GM18858 (cell line): ENCODE measurements around the gene DRICH1.
"Not testable (repeated sequence)": the region's sequence is repeated elsewhere in the genome, so short reads cannot be mapped to it uniquely, and the experiment has no call there.

Experiments used
- ATAC-seq: cut with Tn5 transposase; IDR thresholded peaks from one replicate; pipeline ENCODE4 v1.9.1; 2021; ENCODE audit not compliant: unreplicated experiment

DRICH1 gene, protein sequence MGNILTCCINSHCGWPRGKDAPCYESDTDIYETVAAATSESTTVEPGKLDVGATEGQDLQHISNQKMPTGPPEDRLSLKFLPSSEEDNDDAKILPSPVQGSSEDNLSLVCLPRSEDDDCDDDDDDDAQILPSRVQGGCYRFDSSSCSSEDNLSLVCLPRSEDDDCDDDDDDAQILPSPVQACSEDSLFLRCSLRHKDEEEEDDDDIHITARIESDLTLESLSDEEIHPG

DNA sequence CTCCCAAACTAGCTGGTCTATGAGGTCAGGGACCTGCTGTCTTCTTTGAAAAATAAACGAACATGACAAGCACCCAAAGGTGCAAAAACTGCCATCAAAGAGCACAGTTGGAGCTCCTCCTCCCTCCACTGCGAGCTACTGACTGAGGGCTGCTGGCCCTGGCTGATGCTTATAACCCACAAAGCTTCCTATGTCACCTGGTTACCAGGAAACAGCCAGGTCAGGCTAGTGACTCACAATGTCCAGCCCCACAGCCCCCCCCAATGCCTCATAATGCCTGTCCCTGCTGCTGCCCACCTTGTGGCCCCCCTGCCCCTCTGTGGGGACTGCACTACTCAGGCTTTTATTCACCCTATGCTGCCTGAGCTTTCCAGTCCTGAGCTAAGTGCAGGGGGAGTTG lies at the start of gene DRICH1:
DRICH1 (minus strand) TSS at position 144 of the 400 bp plus-strand sequence. CDS start 298 bp downstream, outside the sequence.
- ATAC-seq = no peak

DNA sequence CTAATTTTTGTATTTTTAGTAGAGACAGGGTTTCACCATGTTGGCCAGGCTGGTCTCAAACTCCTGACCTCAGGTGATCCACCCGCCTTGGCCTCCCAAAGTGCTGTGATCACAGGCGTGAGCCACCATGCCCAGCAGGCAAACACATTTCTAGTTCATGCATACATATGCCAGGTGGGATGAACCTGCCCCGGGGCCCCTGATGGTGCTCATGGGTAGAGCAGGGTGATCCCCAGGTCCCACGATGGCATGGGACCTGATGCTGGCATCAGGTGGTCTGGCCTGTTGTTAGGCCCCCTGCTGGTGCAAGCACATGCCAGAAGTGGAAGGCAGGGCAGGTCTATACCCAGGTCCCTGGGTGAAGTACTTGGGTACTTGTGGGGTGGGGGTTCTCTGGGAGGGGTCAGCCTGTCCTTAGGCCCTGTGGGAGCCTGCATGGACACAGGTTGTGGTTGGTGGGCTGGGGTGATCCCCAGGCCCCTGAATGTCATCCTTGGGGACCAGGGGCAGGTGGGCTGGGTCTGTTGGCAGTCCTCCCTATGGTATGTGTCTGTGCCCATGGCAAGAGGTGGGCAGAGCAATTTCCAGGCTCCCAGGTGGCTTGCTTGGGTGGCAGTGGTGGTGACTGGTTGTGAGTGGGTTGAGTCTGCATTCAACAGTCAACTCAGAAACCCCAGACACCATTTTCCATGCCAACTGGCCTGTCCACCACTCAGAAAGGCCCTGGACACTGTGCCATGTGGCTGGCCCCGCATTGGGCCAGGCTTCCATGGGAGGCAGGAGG lies 49.1 kb upstream of the DRICH1 start:
- no peak for ATAC-seq

DNA sequence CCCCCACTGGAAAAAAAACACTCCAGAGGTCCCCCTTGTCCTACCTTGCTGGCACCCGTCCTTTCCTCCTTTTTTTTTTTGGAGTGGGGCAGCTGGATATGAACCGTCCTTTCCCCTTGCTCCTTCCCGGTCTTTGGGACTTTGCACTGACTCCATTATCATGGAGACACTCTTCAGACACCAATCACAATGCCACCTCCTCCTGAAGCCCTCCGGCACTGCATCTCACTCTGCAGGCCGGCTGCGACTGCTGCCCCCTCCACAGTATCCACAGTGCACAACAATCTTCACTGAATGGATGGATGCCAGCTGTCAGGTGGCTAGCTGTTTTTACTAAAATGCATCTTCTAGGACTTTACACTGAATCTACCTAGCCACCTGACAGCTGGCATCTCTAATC lies 46.0 kb upstream of the DRICH1 start:
- no peak for ATAC-seq

DNA sequence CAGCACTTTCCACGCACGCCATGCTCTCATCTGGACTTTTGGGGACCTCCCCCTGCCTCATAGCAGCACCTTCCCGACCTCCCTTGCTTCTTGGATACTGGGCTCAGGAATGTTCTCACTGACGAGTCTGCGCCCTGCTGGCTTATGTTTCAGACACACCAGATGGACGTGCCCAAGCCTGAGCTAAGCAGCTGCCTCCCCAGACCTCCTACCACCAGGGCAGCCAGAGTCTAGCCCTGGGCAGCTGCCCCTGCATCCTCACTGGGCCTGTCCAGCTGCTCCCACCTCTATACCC lies 45.5 kb upstream of the DRICH1 start:
- ATAC-seq = no peak

DNA sequence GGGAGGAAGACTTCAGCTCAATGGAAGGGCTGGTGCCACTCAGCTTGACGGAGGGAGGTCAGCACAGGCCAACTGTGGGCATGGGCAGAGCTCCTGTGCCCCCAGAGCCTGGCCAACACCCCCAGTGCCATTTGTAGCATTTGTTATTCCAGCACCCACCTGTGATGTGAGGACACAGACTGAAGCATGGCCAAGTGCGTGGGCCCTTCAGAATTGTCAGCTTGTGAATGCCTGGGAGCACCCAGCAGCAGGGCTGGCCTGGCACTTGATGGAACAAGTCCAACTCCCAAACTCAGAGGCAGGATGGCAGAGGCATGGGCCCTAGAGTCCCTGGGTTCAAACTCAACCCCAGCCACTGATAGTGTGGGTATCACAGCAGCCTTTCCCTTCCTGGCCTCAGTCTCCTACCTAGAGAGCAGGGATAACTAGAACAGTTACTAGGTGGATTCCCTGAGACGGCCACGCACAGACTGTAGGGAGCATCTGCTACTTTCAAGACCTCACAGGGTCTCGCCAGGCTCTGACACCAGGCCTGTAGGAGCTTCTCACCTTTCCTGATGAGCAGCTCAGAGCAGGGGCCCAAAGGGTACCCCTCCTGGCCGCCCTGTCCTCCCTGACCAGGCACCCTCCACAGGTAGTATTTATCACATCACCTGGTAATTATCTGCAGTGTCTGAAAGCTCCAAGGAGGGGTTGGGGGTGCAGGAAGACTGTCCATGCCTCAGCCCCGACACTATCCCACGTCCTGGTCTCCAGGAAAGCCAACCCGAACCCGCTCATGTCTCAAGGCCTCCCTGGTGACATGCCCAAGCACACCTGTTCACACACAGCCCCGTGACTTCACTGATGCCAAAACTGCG lies 45.0 kb upstream of the DRICH1 start:
- not testable (repeated sequence) for ATAC-seq

DNA sequence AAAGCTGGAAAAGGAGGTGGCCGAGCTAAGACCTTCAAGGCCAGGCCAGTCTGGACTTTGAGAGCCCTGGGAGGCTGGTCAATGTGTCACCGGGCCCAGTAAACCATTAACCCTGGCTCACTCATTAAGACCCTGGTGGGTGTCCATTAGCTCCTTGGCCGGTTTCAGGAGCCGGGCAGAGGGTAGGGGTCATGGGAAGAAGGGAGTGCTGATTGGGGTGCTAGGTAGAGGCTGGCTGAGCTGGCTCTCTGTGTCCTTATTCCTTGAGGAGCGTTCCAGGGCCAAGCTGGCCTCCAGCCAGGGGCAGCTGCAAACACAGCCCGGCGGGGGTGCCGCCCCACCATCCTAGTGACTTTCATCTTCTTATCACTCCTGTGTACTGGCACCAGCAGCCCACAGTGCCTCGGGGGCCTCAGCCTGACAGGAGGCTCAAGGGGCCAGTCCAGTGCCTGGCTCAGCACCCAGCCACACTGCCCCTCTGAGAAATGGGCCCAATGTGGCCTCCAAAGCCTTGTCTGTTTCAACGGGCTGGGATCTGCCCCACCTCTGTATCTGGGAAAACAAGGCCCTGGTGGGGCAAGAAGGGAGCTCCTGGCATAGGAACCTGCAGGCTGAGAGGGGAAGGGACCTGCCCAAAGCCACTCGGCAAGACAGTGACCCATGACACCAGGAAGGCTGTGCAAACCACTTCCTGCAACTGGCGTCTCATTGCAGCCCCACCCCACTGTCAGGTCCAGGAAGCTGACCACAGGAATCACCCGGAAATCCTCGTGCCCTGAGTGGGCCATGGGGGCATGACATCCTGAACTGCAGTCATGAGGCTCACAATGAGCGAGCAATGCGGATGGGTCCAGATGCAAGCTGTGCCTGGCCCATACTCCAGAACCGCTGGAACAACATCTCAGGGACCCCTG lies 43.6 kb upstream of the DRICH1 start:
- ATAC-seq = no peak

DNA sequence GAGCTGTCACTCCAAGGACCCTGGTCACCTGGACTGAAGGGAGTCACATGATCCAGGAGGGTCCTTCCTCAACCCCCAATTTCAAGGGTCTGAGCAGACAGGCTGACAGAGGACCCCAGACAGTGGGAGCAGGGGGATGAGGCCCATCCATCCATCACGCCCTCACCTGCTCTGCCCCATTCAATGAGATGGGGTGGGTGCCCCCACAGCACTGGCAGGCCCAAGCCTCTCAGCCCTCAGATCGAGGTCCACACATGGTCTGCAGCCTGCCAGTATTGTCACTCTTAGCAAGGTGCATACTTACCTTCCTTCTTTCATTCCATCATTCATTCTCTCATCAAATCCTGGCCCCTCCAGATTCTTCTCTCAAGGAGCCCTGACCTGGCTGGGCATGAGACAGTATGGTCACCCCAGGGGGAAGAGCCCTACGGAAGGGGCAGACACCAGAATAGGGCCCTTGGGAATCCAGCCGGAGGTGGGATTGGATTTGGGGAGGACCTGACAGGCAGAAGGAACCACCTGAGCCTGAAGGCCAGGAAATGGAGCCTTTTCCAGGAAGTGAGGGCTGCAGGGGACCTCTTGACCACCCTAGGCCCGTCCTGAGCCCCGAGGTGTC lies 42.9 kb upstream of the DRICH1 start:
- ATAC-seq = not testable (repeated sequence)

DNA sequence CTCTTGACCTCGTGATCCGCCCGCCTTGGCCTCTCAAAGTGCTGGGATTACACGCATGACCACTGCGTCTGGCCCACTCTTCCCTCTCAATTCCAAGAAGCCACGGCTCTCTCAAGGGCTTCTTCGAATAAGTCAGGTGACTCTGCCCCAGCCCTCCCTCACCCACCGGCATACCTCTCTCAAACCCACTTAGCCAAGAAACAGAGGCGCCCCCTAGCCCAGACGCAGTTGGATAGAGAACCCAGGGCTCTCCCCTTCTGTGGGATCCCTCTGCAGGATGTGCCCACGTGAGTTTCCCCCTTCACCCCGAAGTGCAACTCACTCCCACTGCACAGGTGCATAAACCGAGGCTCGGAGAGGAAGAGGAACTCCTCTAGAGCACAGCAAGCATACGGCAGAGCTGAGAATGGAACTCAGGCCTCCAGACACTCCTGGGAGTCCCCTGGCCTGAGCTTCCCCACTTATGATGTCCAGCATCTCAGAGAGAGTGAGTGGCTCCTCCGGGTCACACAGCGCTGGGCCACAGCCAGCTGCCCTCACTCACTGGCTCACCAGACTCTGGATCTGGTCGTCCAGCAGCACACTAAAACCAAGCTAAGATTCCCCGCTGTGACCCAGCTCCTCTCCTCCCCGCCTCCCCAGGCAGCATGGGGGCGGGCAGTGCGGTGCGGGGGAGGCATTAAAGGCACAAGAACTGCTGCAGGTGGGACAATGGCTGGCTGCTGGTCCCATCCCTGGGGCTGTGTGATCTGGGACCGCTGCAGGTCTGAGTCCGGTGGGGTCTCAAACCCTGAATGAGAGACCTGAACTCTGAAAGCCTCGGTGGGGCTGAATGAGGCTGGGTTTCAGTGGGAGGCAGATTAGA lies 41.9 kb upstream of the DRICH1 start:
- no peak for ATAC-seq

DNA sequence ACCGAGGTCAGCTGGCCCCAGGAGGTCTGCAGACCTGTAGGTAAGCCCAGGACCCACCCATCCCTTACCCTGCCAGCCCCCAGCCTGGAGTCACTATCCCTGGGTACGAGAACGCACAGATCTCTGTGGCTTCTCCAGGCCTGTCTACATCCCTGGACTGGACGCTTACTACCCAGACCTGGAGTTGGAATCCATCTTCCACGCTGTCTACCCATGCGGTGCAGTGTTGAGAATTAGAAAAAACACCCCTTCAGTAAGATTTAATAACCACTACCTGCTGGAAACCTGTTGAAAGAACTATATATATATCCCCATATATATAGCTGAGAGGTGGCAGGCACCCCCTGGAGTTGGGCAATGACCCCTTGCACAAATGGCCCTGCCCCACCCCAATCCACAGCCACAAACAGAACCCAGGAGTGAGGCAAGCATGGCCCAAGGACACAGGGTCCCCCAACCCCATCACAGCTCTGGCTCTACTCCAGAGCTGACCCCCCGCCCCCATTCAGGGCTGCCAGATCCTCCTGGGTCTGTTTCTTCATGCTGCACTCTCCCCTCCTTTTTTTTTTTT lies 41.0 kb upstream of the DRICH1 start:
- ATAC-seq = no peak

DNA sequence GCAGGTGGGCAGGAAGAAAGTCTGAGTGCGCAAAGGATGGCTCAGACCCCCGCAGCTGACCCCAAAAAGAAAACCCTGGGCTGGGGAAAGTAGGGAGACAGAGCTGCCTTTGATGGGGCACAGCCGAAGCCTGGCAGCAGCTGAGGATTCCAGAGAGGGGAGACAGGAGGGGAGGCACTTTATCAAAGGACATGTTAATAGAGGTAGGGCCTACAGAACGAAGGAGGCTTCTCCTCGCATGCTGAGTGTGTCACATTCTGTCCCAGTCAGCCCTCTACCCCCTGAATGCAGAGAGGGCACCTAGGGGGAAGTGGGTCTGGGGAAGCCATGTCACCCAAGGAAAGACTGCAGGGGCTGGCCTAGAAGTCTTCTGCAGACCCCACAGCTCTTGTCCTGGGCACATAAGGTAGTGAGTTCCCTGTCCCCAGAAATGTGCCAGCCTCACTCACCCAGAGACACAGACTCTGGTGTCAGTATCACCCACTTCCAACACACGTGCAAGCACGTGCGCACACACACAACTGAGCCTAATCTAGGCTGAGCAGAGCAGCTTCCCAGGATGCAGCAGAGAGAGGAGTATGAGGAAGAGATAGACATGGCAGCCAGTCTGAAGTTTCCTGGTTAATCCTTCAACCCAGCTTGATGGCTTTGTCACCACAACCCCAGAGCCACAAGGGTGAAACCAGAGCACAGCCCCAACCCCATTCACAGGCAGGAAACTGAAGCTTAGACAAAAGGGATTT lies 40.4 kb upstream of the DRICH1 start:
- not testable (repeated sequence) for ATAC-seq

DNA sequence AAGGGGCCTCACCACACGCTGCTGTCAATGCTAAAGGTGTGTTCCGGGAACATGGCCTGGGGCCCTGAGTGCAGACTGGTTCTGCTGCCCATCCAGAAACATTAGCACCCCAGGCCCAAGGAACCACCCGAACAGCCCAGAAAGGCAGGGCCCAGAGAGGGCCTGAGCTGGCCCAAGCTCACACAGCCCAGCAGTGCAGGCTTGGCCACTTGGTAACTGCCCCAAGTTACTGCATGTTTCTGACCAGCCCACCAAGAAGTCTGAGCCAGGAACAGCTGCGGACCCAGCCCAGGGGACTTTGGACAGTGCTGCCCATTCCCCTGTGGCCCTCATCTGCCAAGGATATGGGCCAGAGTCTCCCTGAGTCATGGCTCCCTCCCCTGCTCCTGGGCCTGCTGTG lies 39.3 kb upstream of the DRICH1 start:
- ATAC-seq = not testable (repeated sequence)

DNA sequence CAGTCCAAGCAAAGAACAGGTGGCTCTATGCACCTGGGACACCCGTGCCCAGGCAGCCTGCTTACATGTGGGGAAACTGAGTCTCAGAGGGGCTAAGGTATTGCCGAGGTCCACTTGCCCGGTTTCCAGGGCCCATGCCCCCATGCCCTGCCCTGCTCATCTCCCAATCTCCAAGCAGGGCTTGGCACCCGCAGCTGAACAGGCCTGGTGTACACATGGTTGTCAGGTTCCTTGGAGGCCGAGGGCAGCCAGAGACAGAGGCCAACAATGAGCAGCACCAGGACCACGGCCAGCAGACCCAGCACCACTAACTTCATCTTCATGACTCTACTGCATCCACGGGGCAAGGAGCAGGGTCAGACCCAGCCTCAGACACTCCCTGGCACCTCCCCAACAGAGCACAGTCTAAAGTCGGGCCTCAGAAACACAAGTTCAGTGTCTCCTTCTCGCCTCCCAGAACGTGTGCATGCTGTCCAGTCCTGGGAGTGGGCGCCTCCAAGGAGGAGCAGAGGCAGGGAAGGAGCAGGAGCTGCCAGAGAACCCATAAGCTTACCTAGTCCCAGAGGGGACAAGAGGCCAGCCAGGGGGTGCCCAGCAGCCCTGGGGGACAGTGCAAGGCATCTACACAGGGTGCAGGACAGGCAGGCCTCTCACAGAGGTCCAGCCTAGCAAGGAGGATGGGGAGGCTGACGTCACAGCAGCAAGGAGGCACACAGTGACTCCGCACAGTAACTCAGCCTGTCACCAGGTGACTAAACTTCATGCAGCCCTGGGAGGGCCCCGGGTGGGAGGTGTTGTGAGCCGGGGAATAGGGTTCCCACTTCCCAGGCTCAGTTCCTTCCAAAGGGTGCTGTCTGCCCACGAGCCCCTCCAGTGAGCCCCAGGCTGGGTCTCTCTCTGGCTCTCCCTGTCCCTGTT lies 38.5 kb upstream of the DRICH1 start:
- no peak for ATAC-seq

DNA sequence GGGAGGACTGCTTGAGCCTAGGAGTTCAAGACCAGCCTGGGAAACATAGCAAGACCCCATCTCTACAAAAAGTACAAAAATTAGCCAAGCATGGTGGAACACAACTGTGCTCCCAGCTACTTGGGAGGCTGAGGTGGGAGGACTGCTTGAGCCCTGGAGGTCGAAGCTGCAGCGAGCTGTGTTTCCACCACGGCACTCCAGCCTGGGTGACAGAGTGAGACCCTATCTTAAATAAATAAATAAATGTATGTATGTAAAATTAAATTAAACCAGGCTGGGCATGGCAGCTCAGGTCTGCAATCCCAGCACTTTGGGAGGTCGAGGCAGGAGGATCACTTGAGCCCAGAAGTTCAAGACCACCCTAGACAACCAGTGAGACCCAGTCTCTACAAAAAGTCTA lies 28.3 kb upstream of the DRICH1 start:
- ATAC-seq = not testable (repeated sequence)

DNA sequence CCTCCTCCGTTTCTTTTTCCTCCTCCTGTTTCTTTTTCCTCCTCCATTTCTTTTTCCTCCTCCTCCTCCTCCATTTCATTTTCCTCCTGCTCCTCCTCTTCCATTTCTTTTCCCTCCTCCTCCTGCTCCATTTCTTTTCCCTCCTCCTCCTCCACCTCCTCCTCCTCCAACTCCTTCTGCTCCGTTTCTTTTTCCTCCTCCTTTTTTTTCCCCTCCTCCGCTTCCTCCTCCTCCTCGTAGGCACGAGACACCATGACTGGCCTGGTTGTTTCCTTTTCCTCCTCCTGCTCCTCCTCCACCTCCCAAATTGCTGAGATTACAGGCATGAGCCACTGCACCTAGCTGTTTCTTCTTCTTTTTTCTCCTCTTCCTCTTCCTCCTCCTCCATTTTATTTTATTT lies 25.6 kb upstream of the DRICH1 start:
- ATAC-seq = no peak

DNA sequence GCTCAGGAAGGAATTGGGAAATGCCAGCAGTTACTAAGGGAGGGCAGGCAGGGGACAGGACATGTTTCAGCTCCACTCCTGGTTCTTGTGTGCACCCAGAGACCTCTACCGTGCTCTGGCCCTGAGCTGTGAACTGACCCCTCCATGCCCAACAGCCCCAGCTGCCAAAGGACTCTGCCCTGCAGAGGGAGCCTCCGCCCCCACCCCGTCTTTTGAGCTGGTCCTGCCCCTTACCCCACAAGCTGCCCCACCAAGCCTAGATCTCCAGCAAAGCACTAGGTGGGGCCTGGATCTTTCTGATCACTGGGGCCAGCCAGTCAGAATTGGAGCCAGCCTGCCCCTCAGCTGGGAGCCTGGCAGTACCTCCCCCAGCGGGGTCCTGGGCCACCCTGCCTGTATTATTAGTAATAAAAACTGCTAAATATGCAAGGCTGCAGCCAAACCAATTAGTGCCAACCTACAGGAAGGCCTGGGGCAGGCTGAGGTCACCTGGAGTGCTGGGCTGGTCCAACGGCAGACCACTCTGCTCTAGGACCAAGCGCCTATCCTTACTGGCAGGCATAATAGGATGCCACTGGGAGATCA lies 23.9 kb upstream of the DRICH1 start:
- no peak for ATAC-seq

DNA sequence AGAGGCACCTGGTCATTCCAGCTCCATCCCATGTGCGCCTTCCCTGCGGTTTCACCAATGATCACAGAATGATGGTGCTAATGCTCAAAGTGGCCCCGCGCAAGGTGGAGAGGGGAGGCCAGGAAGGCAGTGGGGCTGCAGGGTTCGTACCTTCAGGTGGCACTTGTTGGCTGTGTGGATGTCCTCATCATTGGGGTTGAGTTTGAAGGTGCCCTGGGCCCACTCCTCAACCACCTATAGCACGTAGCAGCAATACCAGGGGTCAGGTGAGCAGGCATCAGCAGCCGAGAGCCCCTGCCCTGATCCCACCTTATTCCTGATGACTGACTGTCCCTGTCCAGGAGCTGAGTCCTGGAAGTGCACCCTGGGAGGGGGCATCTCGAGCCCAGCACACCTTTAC lies 20.6 kb upstream of the DRICH1 start:
- no peak for ATAC-seq

DNA sequence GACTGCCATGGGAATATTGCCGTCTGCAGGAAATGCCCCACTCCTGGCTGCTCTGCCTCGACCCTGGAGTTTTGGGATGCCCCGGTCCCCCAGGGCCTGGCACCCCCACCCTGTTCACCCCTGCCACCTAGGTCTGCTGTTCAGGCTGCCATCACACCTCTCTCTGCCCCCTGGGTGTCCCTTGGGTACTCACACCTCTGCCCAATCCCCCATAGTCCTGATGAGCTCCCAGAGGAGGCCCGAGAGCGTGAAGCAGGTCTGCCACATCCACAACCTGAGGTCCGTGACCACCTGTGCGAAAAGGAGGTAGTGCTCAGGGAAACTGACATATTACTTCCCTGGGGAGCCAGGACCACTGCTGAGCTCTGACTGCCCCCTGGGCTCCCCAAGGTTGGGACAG lies 20.2 kb upstream of the DRICH1 start:
- ATAC-seq = no peak
